WTC11 (cell line): Measurements from ENCODE around the gene NFE2L3.

Source experiments
- CREB1 ChIP-seq: sonication (generic); formaldehyde crosslinking; IDR thresholded peaks from 2 replicates; pipeline ENCODE4 v1.8.0; 2023; ENCODE audit warnings: mild to moderate bottlenecking, missing genetic modification reagents
- NR1H2 ChIP-seq: sonication (generic); formaldehyde crosslinking; IDR thresholded peaks from 2 replicates; pipeline ENCODE4 v1.9.0; 2021; ENCODE audit warnings: mild to moderate bottlenecking, moderate library complexity, missing genetic modification reagents
- NR3C1 ChIP-seq: sonication (generic); formaldehyde crosslinking; conservative IDR thresholded peaks from 2 replicates; pipeline ENCODE4 v1.8.1; 2023; ENCODE audit warnings: low read depth, mild to moderate bottlenecking, missing genetic modification reagents
- OVOL2 ChIP-seq: fragments of 250-450 bp; sonication (Bioruptor Pico); IDR thresholded peaks from 2 replicates; pipeline ENCODE4 v1.9.0; 2021; ENCODE audit warnings: mild to moderate bottlenecking, borderline replicate concordance
- SMAD4 ChIP-seq: sonication (generic); formaldehyde crosslinking; IDR thresholded peaks from 2 replicates; pipeline ENCODE4 v1.8.0; 2022; ENCODE audit warnings: mild to moderate bottlenecking, missing genetic modification reagents
- SP1 ChIP-seq: sonication (generic); formaldehyde crosslinking; conservative IDR thresholded peaks from 2 replicates; pipeline ENCODE4 v1.8.1; 2022; ENCODE audit warnings: missing genetic modification reagents
- TF ChIP-seq, protein P1 (sequence below): sonication (generic); formaldehyde crosslinking; IDR thresholded peaks from 2 replicates; pipeline ENCODE4 v1.8.1; 2022; ENCODE audit warnings: low read depth, missing genetic modification reagents, borderline replicate concordance
- TF ChIP-seq, protein P2 (sequence below): fragments of 200-600 bp; IDR thresholded peaks from 2 replicates; pipeline ENCODE4 v1.8.0; 2022; ENCODE audit warnings: antibody characterized with exemption
- TF ChIP-seq, protein P3 (sequence below): fragments of 250-450 bp; sonication (Bioruptor Pico); IDR thresholded peaks from 2 replicates; pipeline ENCODE4 v1.9.0; 2021; ENCODE audit warnings: moderate library complexity, mild to moderate bottlenecking, inconsistent platforms, borderline replicate concordance
- TF ChIP-seq, protein P4 (sequence below): sonication (generic); formaldehyde crosslinking; IDR thresholded peaks from 2 replicates; pipeline ENCODE4 v1.8.0; 2022; ENCODE audit warnings: mild to moderate bottlenecking, missing genetic modification reagents
- TF ChIP-seq, protein P5 (sequence below): sonication (generic); formaldehyde crosslinking; IDR thresholded peaks from 2 replicates; pipeline ENCODE4 v1.8.1; 2023; ENCODE audit warnings: mild to moderate bottlenecking, missing genetic modification reagents, moderate library complexity

DNA sequence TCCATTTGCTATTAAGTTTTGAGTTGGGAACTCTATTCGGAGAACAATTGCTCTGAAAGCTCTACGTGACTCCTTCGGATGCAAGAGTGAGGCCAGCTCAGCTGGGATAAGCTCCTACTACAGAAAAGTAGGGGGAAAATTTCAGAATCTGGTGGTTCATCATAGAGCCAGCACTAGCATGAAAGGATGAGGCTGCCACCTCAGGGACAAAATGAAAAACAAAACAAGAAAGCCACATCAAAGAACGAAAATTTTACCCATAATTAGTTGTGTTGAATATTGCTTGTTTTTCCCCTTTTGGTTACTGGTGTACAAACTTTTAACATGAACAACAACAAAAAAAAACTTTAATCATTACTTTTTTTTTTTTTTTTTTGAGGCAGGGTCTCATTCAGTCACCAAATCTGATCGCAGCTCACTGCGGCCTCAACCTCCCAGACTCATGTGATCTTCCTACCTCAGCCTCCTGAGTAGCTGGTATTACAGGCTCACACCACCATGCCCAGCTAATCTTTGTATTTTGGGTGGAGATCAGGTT lies 39.7 kb upstream of the NFE2L3 start:
- TF ChIP-seq, protein P1, sequence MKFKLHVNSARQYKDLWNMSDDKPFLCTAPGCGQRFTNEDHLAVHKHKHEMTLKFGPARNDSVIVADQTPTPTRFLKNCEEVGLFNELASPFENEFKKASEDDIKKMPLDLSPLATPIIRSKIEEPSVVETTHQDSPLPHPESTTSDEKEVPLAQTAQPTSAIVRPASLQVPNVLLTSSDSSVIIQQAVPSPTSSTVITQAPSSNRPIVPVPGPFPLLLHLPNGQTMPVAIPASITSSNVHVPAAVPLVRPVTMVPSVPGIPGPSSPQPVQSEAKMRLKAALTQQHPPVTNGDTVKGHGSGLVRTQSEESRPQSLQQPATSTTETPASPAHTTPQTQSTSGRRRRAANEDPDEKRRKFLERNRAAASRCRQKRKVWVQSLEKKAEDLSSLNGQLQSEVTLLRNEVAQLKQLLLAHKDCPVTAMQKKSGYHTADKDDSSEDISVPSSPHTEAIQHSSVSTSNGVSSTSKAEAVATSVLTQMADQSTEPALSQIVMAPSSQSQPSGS (CRISPR knock-in tag), result no peak
- TF ChIP-seq, protein P2, sequence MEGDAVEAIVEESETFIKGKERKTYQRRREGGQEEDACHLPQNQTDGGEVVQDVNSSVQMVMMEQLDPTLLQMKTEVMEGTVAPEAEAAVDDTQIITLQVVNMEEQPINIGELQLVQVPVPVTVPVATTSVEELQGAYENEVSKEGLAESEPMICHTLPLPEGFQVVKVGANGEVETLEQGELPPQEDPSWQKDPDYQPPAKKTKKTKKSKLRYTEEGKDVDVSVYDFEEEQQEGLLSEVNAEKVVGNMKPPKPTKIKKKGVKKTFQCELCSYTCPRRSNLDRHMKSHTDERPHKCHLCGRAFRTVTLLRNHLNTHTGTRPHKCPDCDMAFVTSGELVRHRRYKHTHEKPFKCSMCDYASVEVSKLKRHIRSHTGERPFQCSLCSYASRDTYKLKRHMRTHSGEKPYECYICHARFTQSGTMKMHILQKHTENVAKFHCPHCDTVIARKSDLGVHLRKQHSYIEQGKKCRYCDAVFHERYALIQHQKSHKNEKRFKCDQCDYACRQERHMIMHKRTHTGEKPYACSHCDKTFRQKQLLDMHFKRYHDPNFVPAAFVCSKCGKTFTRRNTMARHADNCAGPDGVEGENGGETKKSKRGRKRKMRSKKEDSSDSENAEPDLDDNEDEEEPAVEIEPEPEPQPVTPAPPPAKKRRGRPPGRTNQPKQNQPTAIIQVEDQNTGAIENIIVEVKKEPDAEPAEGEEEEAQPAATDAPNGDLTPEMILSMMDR, result no peak
- TF ChIP-seq, protein P3, sequence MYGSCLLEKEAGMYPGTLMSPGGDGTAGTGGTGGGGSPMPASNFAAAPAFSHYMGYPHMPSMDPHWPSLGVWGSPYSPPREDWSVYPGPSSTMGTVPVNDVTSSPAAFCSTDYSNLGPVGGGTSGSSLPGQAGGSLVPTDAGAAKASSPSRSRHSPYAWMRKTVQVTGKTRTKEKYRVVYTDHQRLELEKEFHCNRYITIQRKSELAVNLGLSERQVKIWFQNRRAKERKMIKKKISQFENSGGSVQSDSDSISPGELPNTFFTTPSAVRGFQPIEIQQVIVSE (CRISPR knock-in tag), result no peak
- TF ChIP-seq NR1H2 (CRISPR knock-in tag) (no peak), CREB1 (CRISPR knock-in tag) (no peak), NR3C1 (no peak), SP1 (no peak), OVOL2 (CRISPR knock-in tag) (no peak), SMAD4 (CRISPR knock-in tag) (no peak)
- TF ChIP-seq, protein P4, sequence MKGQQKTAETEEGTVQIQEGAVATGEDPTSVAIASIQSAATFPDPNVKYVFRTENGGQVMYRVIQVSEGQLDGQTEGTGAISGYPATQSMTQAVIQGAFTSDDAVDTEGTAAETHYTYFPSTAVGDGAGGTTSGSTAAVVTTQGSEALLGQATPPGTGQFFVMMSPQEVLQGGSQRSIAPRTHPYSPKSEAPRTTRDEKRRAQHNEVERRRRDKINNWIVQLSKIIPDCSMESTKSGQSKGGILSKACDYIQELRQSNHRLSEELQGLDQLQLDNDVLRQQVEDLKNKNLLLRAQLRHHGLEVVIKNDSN, result no peak
- TF ChIP-seq, protein P5, sequence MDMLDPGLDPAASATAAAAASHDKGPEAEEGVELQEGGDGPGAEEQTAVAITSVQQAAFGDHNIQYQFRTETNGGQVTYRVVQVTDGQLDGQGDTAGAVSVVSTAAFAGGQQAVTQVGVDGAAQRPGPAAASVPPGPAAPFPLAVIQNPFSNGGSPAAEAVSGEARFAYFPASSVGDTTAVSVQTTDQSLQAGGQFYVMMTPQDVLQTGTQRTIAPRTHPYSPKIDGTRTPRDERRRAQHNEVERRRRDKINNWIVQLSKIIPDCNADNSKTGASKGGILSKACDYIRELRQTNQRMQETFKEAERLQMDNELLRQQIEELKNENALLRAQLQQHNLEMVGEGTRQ, result no peak
